Activated CD8-positive, alpha-beta memory T cell treated with anti-CD3 and anti-CD28 coated beads, Interleukin-2, amount 10 ng/mL, durations not matched to agents 7 days and 5 days (primary cell): ENCODE measurements around the gene WWC1. TPM values are rescaled to one million over a fixed set of nuclear protein-coding genes. Genes with fewer than 3 reads are reported as not detected.
"Not testable (repeated sequence)": the region's sequence is repeated elsewhere in the genome, so short reads cannot be mapped to it uniquely, and the experiment has no call there.

ENCODE experiments used
- ATAC-seq: fragments of 150-1000 bp; cut with Tn5 transposase; one replicate; pipeline ENCODE4 v1.10.0; 2021; ENCODE audit warnings: moderate library complexity
- CTCF ChIA-PET: fragments of 350-600 bp; sonication (Branson Sonifier 250); formaldehyde crosslinking; loops from one replicate; lab custom pipeline; 2021; ENCODE audit warnings: antibody characterized with exemption; lab: Charles Lee
- DNase-seq: peaks from one replicate; pipeline ENCODE4 v3.0.0-alpha.2; 2020
- H3K27ac Mint-ChIP-seq: one replicate; pipeline ENCODE4 v1.8.0; 2021; ENCODE audit warnings: mild to moderate bottlenecking, mixed read lengths
- H3K27me3 Mint-ChIP-seq: one replicate; pipeline ENCODE4 v1.8.0; 2021; ENCODE audit warnings: mixed read lengths
- H3K36me3 Mint-ChIP-seq: one replicate; pipeline ENCODE4 v1.8.0; 2021; ENCODE audit warnings: mild to moderate bottlenecking, mixed read lengths
- H3K4me1 Mint-ChIP-seq: one replicate; pipeline ENCODE4 v1.8.0; 2021; ENCODE audit warnings: mixed read lengths
- H3K4me3 Mint-ChIP-seq: one replicate; pipeline ENCODE4 v1.8.0; 2021; ENCODE audit warnings: mild to moderate bottlenecking, moderate library complexity, mixed read lengths
- H3K9me3 Mint-ChIP-seq: one replicate; pipeline ENCODE4 v1.8.0; 2022; ENCODE audit warnings: low read depth, mixed read lengths
- total RNA-seq, 2 experiments: library from RNA; stranded (reverse); gene quantifications; one replicate each; pipeline ENCODE4 v1.2.3, GENCODE V29; 2021

The WWC1 gene
- total RNA-seq, 2 experiments from 2014 or later: 0.30 TPM; not detected in 1

DNA sequence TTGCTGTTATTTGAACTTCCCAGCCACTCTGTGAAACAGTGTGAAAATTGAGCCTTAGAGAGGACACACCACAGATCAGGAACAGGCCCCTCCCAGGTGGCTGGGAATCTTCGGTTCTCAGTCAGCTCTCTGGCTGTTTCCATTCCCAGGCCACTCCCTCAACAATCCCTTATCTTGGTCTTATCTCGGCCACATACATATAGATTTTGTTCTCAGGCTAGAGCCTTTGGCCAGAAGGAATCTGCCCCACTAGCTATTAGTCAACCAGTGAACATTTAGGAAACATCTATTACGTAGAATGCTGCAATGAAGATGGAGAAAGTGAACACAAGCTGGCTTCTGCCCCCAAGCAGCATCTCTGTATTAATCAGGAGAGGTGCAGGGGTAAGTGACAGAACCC is 21.0 kb upstream of the WWC1 start:
- CTCF ChIA-PET: interaction anchor here (0.8 to 1.1 kb wide), 2 partner anchors 9 to 717 kb away, joined by 3 read pairs; no protein-coding TSS in a partner anchor
- ATAC-seq: no peak
- Mint-ChIP-seq H3K27me3 (peaks cover 16% of the 10 kb centered on the region), H3K36me3 (no peaks in the 10 kb centered on the region), H3K4me3 (no peak overlapping the region), H3K9me3 (no peaks in the 10 kb centered on the region), H3K27ac (no peak overlapping the region), H3K4me1 (peaks cover 8% of the 10 kb centered on the region)
- no peak for DNase-seq

DNA sequence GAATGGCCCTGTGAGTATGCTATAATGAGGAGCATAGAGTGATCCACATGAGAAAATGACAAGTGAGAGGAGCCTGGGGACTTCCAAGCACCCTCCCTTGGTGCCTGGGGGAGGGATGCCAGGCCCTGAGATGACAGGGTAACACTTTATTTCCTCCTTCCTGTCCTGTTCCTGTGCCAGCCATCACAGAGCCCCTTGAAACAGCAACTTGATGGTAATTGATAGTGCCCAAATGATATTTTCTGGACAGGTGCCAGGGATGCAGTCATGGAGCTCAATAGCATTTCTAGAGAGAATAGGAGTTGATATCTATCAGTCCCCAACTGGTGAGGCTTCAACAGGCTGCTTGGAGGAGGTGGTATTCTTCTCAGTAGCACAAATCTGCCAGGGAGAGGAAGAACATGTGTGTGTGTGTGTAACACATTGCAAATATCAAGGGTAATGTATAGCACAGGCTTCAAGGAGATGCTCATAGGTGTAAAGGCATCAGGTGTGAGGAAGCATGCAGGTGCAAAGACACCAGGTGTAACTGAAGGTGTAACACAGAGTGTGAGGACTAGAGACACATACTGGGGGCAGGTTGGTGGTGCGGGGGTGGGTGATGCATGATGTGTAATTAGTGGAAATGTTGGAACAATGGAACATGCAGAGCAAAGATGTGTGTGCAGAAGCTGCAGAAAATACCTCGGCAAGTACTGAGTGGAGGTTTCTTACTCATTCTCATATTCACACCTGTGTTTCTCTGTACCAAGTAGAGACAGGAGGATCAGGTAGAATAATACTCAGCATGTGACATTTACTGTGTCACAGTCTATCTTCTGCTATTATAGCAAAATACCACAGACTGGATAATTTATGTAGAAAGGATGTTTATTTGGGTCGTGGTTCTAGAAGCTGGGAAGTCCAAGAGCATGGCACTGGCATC is 18.1 kb upstream of the WWC1 start:
- Mint-ChIP-seq H3K4me3 (no peak overlapping the region), H3K27ac (no peak overlapping the region), H3K27me3 (peaks cover 15% of the 10 kb centered on the region), H3K36me3 (no peaks in the 10 kb centered on the region), H3K4me1 (peaks cover 8% of the 10 kb centered on the region), H3K9me3 (no peaks in the 10 kb centered on the region)
- CTCF ChIA-PET: no interaction called here
- DNase-seq: no peak
- ATAC-seq: no peak

DNA sequence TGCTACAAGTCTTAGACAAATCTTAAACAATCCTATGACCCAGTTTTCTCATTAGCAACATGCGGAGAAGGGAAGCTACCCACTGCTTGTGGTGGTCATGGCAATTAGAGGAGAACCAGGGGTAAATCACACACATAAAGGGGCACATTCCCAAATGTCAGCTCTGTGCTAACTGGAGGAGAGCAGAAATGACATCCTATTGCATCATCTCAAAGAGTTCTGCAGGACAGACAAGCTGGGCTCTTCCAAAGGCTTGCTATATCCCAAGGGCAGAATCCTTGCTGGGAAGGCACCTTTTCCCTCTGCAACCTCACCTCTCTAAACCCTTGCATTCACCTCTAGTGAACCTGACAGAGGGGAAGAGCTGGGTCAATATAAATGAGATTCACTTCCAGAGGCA is 17.0 kb upstream of the WWC1 start:
- H3K27me3 Mint-ChIP-seq: peaks cover 5% of the 10 kb centered on the region
- CTCF ChIA-PET: no interaction called here
- no peak overlapping the region for H3K27ac Mint-ChIP-seq
- DNase-seq (no peak), ATAC-seq (no peak)
- no peaks in the 10 kb centered on the region for H3K9me3 Mint-ChIP-seq
- H3K36me3 Mint-ChIP-seq: no peaks in the 10 kb centered on the region
- H3K4me3 Mint-ChIP-seq: no peak overlapping the region
- no peaks in the 10 kb centered on the region for H3K4me1 Mint-ChIP-seq

DNA sequence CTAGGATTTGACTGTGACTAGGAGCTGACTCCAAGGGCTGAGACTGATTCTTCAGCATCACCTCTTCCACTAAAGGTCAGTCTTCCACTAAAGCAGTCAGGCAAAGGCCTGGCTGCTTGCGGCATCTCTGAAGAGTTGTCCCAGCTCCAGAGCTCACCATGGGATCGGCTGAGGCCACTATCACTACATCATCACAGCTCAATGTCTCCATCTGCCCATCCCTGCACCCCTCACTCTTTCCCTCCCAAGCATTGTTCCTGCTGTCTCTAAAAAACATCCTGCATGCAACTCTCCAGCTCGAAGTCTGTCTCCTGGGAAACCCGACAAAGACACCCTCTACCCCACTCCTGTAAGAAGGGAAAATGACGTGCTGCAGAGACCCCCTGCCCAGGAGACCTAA is 15.5 kb upstream of the WWC1 start:
- Mint-ChIP-seq H3K27me3 (peaks cover 5% of the 10 kb centered on the region), H3K9me3 (no peaks in the 10 kb centered on the region), H3K4me3 (no peak overlapping the region), H3K36me3 (no peaks in the 10 kb centered on the region), H3K27ac (no peak overlapping the region), H3K4me1 (no peaks in the 10 kb centered on the region)
- ATAC-seq (no peak), DNase-seq (no peak)
- CTCF ChIA-PET: no interaction called here

DNA sequence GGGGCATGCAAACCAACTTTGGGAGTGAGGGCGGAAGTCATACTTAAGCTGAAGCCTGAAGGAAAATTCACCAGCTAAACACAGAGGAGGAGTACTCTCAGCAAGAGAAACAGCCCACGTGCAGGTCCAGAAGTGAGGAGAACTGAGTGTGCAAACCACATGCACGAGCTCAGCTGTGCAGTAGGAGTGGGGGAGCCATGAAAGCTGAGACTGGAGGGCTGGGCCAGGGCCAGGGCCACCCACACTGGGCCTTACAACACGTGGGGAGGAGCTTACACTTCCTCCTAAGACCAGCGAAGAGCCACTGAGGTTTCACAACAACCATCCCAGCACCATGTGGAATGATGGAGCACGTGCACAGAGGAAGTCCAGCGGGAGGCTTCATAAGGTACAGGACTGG is 9.3 kb upstream of the WWC1 start:
- peaks cover 16% of the 10 kb centered on the region for H3K27me3 Mint-ChIP-seq
- no peaks in the 10 kb centered on the region for H3K36me3 Mint-ChIP-seq
- H3K9me3 Mint-ChIP-seq: peaks cover 5% of the 10 kb centered on the region
- CTCF ChIA-PET: interaction anchor here (0.6 kb wide), 1 partner anchor 17 kb away, joined by 3 read pairs; no protein-coding TSS in a partner anchor
- no peak overlapping the region for H3K27ac Mint-ChIP-seq
- no peaks in the 10 kb centered on the region for H3K4me1 Mint-ChIP-seq
- ATAC-seq (no peak), DNase-seq (no peak)
- H3K4me3 Mint-ChIP-seq: no peak overlapping the region

DNA sequence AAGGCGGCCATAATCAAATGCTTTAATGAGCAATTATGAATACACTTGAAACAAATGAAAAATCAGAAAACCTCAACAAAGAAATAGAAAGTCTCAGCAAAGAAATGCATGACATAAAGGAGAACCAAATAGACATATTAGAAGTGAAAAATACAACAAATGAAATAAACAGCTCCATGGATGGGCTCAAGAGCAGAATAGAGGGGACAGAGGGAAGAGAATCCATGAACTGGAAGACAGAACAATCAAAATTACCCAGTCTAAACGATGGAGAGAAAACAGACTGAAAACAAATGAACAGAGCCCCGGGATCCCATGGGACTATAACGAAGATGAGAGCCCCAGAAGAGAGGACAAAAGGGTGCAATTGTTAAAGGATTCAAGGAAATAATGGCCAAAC is 6.6 kb upstream of the WWC1 start:
- no peaks in the 10 kb centered on the region for H3K36me3 Mint-ChIP-seq
- DNase-seq (no peak), ATAC-seq (no peak)
- H3K4me1 Mint-ChIP-seq: peaks cover 2% of the 10 kb centered on the region
- peaks cover 5% of the 10 kb centered on the region for H3K9me3 Mint-ChIP-seq
- CTCF ChIA-PET: no interaction called here
- H3K27ac Mint-ChIP-seq: no peak overlapping the region
- H3K4me3 Mint-ChIP-seq: no peak overlapping the region
- H3K27me3 Mint-ChIP-seq: peaks cover 40% of the 10 kb centered on the region

DNA sequence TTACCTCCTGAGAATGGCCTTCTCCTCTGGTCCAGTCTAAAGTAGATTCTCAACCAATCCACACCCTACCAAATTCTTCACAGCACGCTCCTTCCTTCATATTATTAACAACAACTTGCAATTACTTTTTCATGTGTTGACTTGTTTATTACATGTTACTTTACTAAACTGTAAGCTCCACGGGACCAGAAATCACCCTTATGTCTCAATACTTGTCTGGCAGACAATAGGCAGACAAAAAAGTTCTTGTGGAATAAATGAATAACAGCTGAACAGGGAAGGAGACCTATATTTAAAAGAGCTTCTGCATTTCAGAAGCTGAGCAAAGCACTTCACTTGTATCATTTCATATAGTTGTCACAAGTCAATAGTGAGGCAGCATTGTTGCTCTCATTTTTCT is 5.7 kb upstream of the WWC1 start:
- ATAC-seq: no peak
- Mint-ChIP-seq H3K27ac (no peak overlapping the region), H3K4me1 (peaks cover 2% of the 10 kb centered on the region), H3K27me3 (peaks cover 45% of the 10 kb centered on the region), H3K36me3 (no peaks in the 10 kb centered on the region), H3K9me3 (peaks cover 5% of the 10 kb centered on the region), H3K4me3 (no peak overlapping the region)
- no peak for DNase-seq
- CTCF ChIA-PET: no interaction called here

DNA sequence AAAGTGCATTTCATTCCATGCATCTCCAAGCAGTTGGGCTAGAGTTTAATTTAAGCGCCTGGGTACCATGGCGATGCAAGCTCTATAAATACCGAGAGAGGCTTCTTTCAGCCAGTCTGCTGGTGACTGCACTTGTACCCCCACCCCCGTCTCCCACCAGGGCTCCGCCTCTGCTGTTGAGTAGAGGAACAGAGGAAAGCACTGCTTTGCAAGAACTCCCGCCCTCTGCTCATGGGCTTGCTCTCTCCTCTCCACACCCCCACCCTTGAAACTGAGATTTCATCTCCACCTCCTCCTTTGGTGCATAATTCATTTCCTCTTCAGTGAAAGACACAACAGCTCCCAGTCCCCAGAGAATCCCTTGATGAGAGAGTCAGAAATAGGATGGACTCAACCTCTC is 5.1 kb upstream of the WWC1 start:
- Mint-ChIP-seq H3K4me1 (peaks cover 5% of the 10 kb centered on the region), H3K27me3 (peaks cover 51% of the 10 kb centered on the region), H3K4me3 (no peak overlapping the region), H3K9me3 (peaks cover 5% of the 10 kb centered on the region), H3K36me3 (no peaks in the 10 kb centered on the region), H3K27ac (no peak overlapping the region)
- DNase-seq: no peak
- ATAC-seq: no peak
- CTCF ChIA-PET: no interaction called here

DNA sequence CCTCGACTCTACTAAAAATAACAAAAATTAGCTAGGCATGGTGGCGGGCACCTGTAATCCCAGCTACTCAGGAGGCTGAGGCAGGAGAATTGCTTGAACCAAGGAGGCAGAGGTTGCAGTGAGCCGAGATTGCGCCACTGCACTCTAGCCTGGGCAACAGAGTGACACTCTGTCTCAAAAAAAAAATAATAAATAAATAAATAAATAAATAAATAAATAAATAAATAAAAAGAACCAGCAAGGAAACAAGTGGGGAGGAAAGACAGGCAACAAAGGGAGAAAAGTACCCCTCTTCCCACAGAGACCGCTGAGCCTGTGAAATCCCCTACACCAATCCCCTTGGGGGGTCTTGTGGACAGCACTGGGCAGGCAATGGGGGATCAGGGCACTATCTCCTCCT is 4.6 kb upstream of the WWC1 start:
- DNase-seq, H3K4me1 Mint-ChIP-seq, ATAC-seq, H3K9me3 Mint-ChIP-seq, H3K27ac Mint-ChIP-seq, CTCF ChIA-PET, H3K36me3 Mint-ChIP-seq, H3K4me3 Mint-ChIP-seq: not testable (repeated sequence)
- H3K27me3 Mint-ChIP-seq: peaks cover 51% of the 10 kb centered on the region

DNA sequence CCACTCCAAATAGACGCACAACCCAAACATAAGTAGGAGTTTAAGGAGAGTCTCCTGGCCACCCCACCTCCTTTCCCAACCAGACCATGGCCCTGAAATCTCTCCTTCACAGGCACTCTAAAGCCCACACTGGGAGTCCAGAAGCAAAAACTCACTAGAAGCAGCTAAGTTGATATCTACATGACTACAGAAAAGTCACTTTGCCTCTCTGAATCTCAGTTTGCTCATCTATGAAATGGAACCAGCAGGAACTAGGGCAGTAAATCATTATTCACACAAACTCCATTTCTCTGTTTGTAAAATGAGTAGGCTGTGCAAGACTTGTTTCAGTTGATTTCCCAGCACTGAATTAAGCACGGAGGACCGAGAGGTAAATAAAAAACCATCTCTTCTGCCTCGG is 4.1 kb upstream of the WWC1 start:
- peaks cover 5% of the 10 kb centered on the region for H3K9me3 Mint-ChIP-seq
- CTCF ChIA-PET: no interaction called here
- H3K4me3 Mint-ChIP-seq: no peak overlapping the region
- H3K4me1 Mint-ChIP-seq: peaks cover 5% of the 10 kb centered on the region
- DNase-seq (no peak), ATAC-seq (no peak)
- no peaks in the 10 kb centered on the region for H3K36me3 Mint-ChIP-seq
- H3K27me3 Mint-ChIP-seq: peaks cover 48% of the 10 kb centered on the region
- no peak overlapping the region for H3K27ac Mint-ChIP-seq

DNA sequence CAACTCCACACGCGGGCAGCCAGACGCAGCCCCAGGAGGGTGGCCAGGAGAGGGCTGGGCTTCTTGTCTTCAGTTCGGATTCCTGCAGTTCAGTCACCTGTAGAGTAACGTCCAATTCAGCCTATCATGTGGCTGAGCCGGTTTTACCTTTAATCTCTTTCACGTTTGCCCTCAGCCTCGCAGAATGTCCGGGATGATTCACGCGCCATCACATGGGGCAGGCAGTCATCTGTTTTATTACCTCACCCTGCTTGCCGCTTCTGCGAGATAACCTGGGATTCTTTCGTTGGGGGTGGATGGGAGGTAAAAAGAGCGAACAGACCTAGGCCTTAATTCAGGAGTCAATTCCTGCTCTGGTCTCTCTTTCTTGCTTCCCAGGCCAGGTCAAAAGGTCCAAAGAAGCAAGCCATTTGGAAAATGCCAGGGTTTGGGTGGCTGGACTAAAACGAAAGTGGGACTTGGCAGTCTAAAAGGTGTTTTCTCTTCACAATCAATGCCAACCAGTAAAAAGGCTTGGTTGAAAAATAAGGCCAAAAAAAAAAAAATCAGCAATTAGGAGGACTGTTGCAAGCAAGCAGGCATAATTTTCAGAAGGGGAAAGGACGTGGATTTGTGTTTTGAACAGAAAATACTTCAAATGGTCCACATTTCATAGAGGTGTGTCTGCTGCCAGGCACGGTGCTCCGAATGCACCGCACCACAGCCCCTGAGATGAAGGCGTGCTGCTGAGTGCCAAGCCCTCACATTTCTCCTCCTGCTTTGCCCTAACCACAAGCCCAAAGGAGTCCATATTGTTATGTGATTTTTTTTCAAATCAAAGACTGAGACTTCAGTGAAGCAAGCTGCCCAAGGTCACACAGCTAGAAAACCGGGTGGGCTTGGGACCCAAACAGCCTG is 2.8 kb upstream of the WWC1 start:
- H3K27me3 Mint-ChIP-seq: peaks cover 59% of the 10 kb centered on the region
- no peak for ATAC-seq
- no peak overlapping the region for H3K27ac Mint-ChIP-seq
- CTCF ChIA-PET: no interaction called here
- no peak for DNase-seq
- H3K4me1 Mint-ChIP-seq: peaks cover 5% of the 10 kb centered on the region
- no peak overlapping the region for H3K4me3 Mint-ChIP-seq
- peaks cover 5% of the 10 kb centered on the region for H3K9me3 Mint-ChIP-seq
- no peaks in the 10 kb centered on the region for H3K36me3 Mint-ChIP-seq

DNA sequence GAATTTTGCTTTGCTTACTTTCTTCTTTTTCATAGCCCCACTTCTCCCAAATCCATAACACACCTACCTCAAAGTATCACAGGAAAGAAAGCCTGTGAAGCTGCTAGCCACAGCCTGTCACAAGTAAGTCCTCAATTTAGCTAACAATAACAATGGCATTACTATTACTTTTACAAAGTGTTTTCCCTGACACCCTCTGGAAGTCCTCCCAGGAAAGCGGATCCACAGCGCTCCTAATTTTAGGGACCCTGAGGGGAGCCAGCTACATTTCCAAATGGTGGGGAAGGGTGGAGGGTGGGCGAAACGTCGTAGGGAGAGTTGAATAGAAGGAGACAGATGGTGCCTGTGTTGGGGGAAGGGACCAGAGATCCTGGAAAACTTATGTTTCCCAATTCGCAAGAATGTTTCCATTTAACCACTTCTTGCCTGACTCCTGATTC is 523 bp upstream of the WWC1 start:
- Mint-ChIP-seq H3K27ac (no peak overlapping the region), H3K4me3 (no peak overlapping the region), H3K9me3 (no peaks in the 10 kb centered on the region), H3K4me1 (peaks cover 5% of the 10 kb centered on the region), H3K27me3 (peaks cover 57% of the 10 kb centered on the region), H3K36me3 (no peaks in the 10 kb centered on the region)
- DNase-seq: no peak
- no peak for ATAC-seq
- CTCF ChIA-PET: interaction anchor here (0.6 to 1.2 kb wide), 2 partner anchors 21 to 199 kb away, joined by 4 read pairs; no protein-coding TSS in a partner anchor

DNA sequence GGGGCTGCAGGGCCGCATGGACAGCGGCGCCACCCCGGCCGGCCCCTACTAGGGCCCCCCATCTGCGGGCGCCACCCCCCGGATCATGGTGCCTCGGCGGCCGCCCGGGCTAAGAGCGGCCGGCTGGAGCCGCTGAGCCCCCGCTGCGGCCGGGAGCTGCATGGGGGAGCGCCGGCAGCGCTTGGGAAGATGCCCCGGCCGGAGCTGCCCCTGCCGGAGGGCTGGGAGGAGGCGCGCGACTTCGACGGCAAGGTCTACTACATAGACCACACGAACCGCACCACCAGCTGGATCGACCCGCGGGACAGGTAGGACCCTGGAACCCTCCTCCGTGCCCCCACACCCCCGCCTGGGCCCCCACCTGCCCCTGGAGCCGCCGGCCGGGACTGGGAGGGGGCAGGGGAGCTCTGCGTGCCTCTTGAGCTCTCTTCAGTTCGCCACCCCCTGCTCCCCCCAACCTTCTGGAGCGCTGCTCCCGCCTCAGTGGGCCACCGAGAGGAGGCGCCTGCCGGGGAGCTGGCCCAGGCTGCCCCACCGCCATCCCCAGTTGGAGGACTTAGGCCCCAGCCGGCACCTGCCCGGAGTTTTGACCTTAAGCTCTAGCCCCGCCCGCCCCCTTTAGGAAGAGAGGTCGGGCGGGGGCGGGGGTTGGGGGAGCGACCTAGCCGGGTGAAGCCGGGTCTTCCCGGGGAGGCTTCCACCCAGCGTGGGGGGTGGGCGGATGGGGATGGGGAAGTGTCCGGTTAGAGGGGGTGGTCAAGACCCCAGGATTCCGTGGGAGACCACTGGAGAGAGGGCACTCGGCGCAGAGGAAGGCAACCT is 730 bp downstream of the WWC1 start:
- CTCF ChIA-PET: interaction anchor here (1.2 kb wide), 1 partner anchor 12 kb away, joined by 3 read pairs; no protein-coding TSS in a partner anchor
- no peak overlapping the region for H3K27ac Mint-ChIP-seq
- no peaks in the 10 kb centered on the region for H3K9me3 Mint-ChIP-seq
- H3K4me1 Mint-ChIP-seq: peaks cover 5% of the 10 kb centered on the region
- DNase-seq (no peak), ATAC-seq (no peak)
- peaks cover 53% of the 10 kb centered on the region for H3K27me3 Mint-ChIP-seq
- H3K36me3 Mint-ChIP-seq: no peaks in the 10 kb centered on the region
- no peak overlapping the region for H3K4me3 Mint-ChIP-seq
